Measurements from ENCODE around the gene C22orf39. TPM values are rescaled to one million over a fixed set of nuclear protein-coding genes. Genes with fewer than 3 reads are reported as not detected.

C22orf39 gene
- total RNA-seq (2022): 19.1 and 22.2 TPM in 2 replicates
- percentile 83 among the genes with signal in this experiment for Bru-seq, nascent RNA
- BruChase-seq, experiment 1, labeled RNA remaining after a 6-hour chase: percentile 86 among the genes with signal in this experiment
- percentile 82 among the genes with signal in this experiment for BruChase-seq, experiment 2, labeled RNA remaining after a 2-hour chase
- long read RNA-seq, transcript C22orf39-203 (3 exons, 1,005 nt): minor isoform, 24 of 66 reads
- long read RNA-seq, transcript C22orf39-202 (3 exons, 3,350 nt): major isoform, 28 of 66 reads
- long read RNA-seq, partial matches to known transcripts: 4 of 66 reads
- long read RNA-seq, other reads (novel, unspliced or antisense): 10 of 66 reads

GRCh38 chr22:19447330-19448075 lies at the start of gene C22orf39:
Gene C22orf39 (minus strand): TSS chr22:19447711. CDS start chr22:19447688, 23 bp downstream.
- CTCF ChIA-PET: no interaction called here
- H3K9me3 Mint-ChIP-seq (ENCODE audit: unreplicated experiment): no peaks in the 10 kb centered on the region
- peak within 1 kb of the TSS; percentile 73 for H3K4me3 Mint-ChIP-seq (ENCODE audit: unreplicated experiment)
- intact Hi-C loops (cut with micrococcal nuclease): loop anchor here (1.0 to 5.0 kb wide), 2 partner anchors 15 to 270 kb away; partner anchors contain the start of genes MRPL40 and SLC25A1
- peak; percentile 93 for DNase-seq (ENCODE audit: unreplicated experiment)
- peak within 1 kb of the TSS; percentile 9 for H3K27ac Mint-ChIP-seq (ENCODE audit: low read depth, unreplicated experiment)
- TF ChIP-seq CTCF (IDR thresholded peaks at IDR 0.05; ENCODE audit: unreplicated experiment): no peak
- peaks cover 16% of the 10 kb centered on the region for H3K4me1 Mint-ChIP-seq (ENCODE audit: insufficient read depth, unreplicated experiment)
- BruUV-seq (replicated peaks): no TSS peak
- POLR2A ChIA-PET: interaction anchor here (0.5 to 7.6 kb wide), 17 partner anchors 8 to 1435 kb away, joined by 3 to 127 read pairs (median 4); partner anchors contain the start of genes CDC45, CLTCL1, HIRA and MRPL40
- no peaks in the 10 kb centered on the region for H3K27me3 Mint-ChIP-seq (ENCODE audit: insufficient read depth, unreplicated experiment)
- H3K36me3 Mint-ChIP-seq (ENCODE audit: insufficient read depth, unreplicated experiment): peaks cover 31% of the 10 kb centered on the region

- Mint-ChIP-seq H3K36me3 (ENCODE audit: insufficient read depth, unreplicated experiment) (peaks cover 7% of the 10 kb centered on the region), H3K4me3 (ENCODE audit: unreplicated experiment) (no peak overlapping the region), H3K27me3 (ENCODE audit: insufficient read depth, unreplicated experiment) (no peaks in the 10 kb centered on the region), H3K27ac (ENCODE audit: low read depth, unreplicated experiment) (peak overlapping the region; percentile 48), H3K4me1 (ENCODE audit: insufficient read depth, unreplicated experiment) (peaks cover 6% of the 10 kb centered on the region), H3K9me3 (ENCODE audit: unreplicated experiment) (no peaks in the 10 kb centered on the region)
- CTCF ChIA-PET: interaction anchor here (0.6 to 5.2 kb wide), 3 partner anchors 132 to 309 kb away, joined by 3 to 30 read pairs (median 4); no protein-coding TSS in a partner anchor
- POLR2A ChIA-PET: no interaction called here
- DNase-seq (ENCODE audit: unreplicated experiment): peak; percentile 65
- TF ChIP-seq CTCF (IDR thresholded peaks at IDR 0.05; ENCODE audit: unreplicated experiment): no peak
- no TSS peak for BruUV-seq (replicated peaks)
- intact Hi-C loops (cut with micrococcal nuclease): loop anchor here (5.0 kb wide), 1 partner anchor 220 kb away; no protein-coding TSS in a partner anchor
Measured at GRCh38 chr22:19497245-19497644, 49.7 kb upstream of the C22orf39 start.

- CTCF ChIA-PET: interaction anchor here (0.7 to 5.2 kb wide), 4 partner anchors 9 to 200 kb away, joined by 3 to 30 read pairs (median 4); no protein-coding TSS in a partner anchor
- intact Hi-C loops (cut with micrococcal nuclease): loop anchor here (1.0 to 5.0 kb wide), 2 partner anchors 134 to 221 kb away; no protein-coding TSS in a partner anchor
- no peak for TF ChIP-seq CTCF (IDR thresholded peaks at IDR 0.05; ENCODE audit: unreplicated experiment)
- POLR2A ChIA-PET: interaction anchor here (0.6 kb wide), 1 partner anchor 260 kb away, joined by 3 read pairs; no protein-coding TSS in a partner anchor
- Mint-ChIP-seq H3K27ac (ENCODE audit: low read depth, unreplicated experiment) (no peak overlapping the region), H3K27me3 (ENCODE audit: insufficient read depth, unreplicated experiment) (no peaks in the 10 kb centered on the region), H3K4me1 (ENCODE audit: insufficient read depth, unreplicated experiment) (peaks cover 6% of the 10 kb centered on the region), H3K36me3 (ENCODE audit: insufficient read depth, unreplicated experiment) (peaks cover 12% of the 10 kb centered on the region), H3K4me3 (ENCODE audit: unreplicated experiment) (no peak overlapping the region), H3K9me3 (ENCODE audit: unreplicated experiment) (no peaks in the 10 kb centered on the region)
- no TSS peak for BruUV-seq (replicated peaks)
- DNase-seq (ENCODE audit: unreplicated experiment): no peak
Measured at GRCh38 chr22:19496324-19496630, 48.8 kb upstream of the C22orf39 start.
